Right atrium auricular region (tissue), 2 donors: ENCODE data around the gene MIPOL1. TPM values are rescaled to one million over a fixed set of nuclear protein-coding genes. Genes with fewer than 3 reads are reported as not detected.

Experiments
- DNase-seq: peaks from one replicate; pipeline ENCODE4 v3.0.0-alpha.2; 2019; ENCODE audit warnings: low spot score
- H3K27ac ChIP-seq, 2 donors: fragments of 200-600 bp; sonication (generic); 1 replicate in 1 of 2; 2 replicates in 1 of 2; pipeline ENCODE4 v1.5.1; 2016 to 2019
- H3K27me3 ChIP-seq, 2 donors: fragments of 200-600 bp; sonication (generic); one replicate each; pipeline versions ENCODE4 v1.5.1 to v1.6.0; 2017 to 2019
- H3K36me3 ChIP-seq: fragments of 200-600 bp; sonication (generic); one replicate; pipeline ENCODE4 v1.5.1; 2016
- H3K4me1 ChIP-seq, 2 donors: fragments of 200-600 bp; sonication (generic); one replicate each; pipeline versions ENCODE4 v1.5.1 to v1.6.0; 2017 to 2019
- H3K4me3 ChIP-seq, 2 donors: fragments of 200-600 bp; sonication (generic); 1 replicate in 1 of 2; 2 replicates in 1 of 2; pipeline ENCODE4 v1.5.1; 2017 to 2019; ENCODE audit warnings: mild to moderate bottlenecking in 1 of 2, moderate library complexity in 1 of 2
- H3K9me3 ChIP-seq, 2 donors: fragments of 200-600 bp; sonication (generic); one replicate each; pipeline ENCODE4 v1.5.1; 2019
- CTCF ChIP-seq, 2 donors: fragments of 200-600 bp; sonication (generic); IDR thresholded peaks; one replicate each; pipeline ENCODE4 v1.5.1; 2019; ENCODE audit warnings: antibody characterized with exemption in 2 of 2
- total RNA-seq, 2 donors: library from RNA; depleted of rRNA; stranded (reverse); fragments of >200 nt; gene quantifications; one replicate each; pipeline ENCODE4 v1.1.0, GENCODE V29; 2016

The MIPOL1 gene
- total RNA-seq, 2 donors from 2014 or later = 4.9 to 6.2 TPM

- H3K9me3 ChIP-seq = peaks cover 0 to 5% of the 10 kb centered on the region in 2 donors
- no peaks in the 10 kb centered on the region for H3K36me3 ChIP-seq
- H3K4me1 ChIP-seq = peaks cover 0 to 48% of the 10 kb centered on the region in 2 donors
- peaks cover 50 to 89% of the 10 kb centered on the region in 2 donors for H3K27me3 ChIP-seq
- DNase-seq = no peak
- H3K27ac ChIP-seq = no peak overlapping the region
- peak overlapping the region in 1 of 2 donors; percentile 11 for H3K4me3 ChIP-seq
- no peak for TF ChIP-seq CTCF (IDR thresholded peaks at IDR 0.05)
Observed at GRCh38 chr14:37597914-37598746, 400.4 kb downstream of the MIPOL1 start.

- DNase-seq = no peak
- peaks cover 0 to 48% of the 10 kb centered on the region in 2 donors for H3K4me1 ChIP-seq
- peak overlapping the region in 1 of 2 donors; percentile 1 for H3K4me3 ChIP-seq
- H3K36me3 ChIP-seq = no peaks in the 10 kb centered on the region
- no peak overlapping the region for H3K27ac ChIP-seq
- peaks cover 47 to 81% of the 10 kb centered on the region in 2 donors for H3K27me3 ChIP-seq
- peaks cover 0 to 5% of the 10 kb centered on the region in 2 donors for H3K9me3 ChIP-seq
- TF ChIP-seq CTCF (IDR thresholded peaks at IDR 0.05) = no peak
Observed at GRCh38 chr14:37598747-37599506, 401.2 kb downstream of the MIPOL1 start.

GRCh38 chr14:37599507-37600368 lies 402.0 kb downstream of the MIPOL1 start:
- Histone ChIP-seq H3K36me3 (no peaks in the 10 kb centered on the region), H3K27me3 (peaks cover 45 to 73% of the 10 kb centered on the region in 2 donors), H3K27ac (no peak overlapping the region), H3K4me1 (peaks cover 0 to 40% of the 10 kb centered on the region in 2 donors), H3K9me3 (peaks cover 0 to 5% of the 10 kb centered on the region in 2 donors), H3K4me3 (peak overlapping the region in 1 of 2 donors; percentile 1)
- no peak for DNase-seq
- TF ChIP-seq CTCF (IDR thresholded peaks at IDR 0.05) = no peak

GRCh38 chr14:37600880-37601741 lies 403.4 kb downstream of the MIPOL1 start:
- H3K36me3 ChIP-seq = no peaks in the 10 kb centered on the region
- peaks cover 0 to 5% of the 10 kb centered on the region in 2 donors for H3K9me3 ChIP-seq
- peaks cover 39 to 62% of the 10 kb centered on the region in 2 donors for H3K27me3 ChIP-seq
- H3K27ac ChIP-seq = no peak overlapping the region
- no peak overlapping the region for H3K4me3 ChIP-seq
- H3K4me1 ChIP-seq = peaks cover 0 to 28% of the 10 kb centered on the region in 2 donors
- TF ChIP-seq CTCF (IDR thresholded peaks at IDR 0.05) = no peak
- DNase-seq = no peak
